LNCaP clone FGC (cell line): ENCODE data around the gene CIDEA.
"Not testable (repeated sequence)": the region's sequence is repeated elsewhere in the genome, so short reads cannot be mapped to it uniquely, and the experiment has no call there.

Source experiments
- DNase-seq: peaks from one replicate; pipeline ENCODE4 v3.0.0-alpha.2; 2011; ENCODE audit warnings: low read depth
- H3K4me3 ChIP-seq: 2 replicates; pipeline ENCODE4 v1.5.1; 2011; ENCODE audit warnings: mild to moderate bottlenecking, low read depth, low read length, control low read depth
- TF ChIP-seq, protein P1 (sequence below): IDR thresholded peaks from 2 replicates; pipeline ENCODE4 v1.5.1; 2012; ENCODE audit warnings: mild to moderate bottlenecking; ENCODE audit not compliant: control insufficient read depth, insufficient read depth; ENCODE audit errors: extremely low read depth

Gene CIDEA

DNA sequence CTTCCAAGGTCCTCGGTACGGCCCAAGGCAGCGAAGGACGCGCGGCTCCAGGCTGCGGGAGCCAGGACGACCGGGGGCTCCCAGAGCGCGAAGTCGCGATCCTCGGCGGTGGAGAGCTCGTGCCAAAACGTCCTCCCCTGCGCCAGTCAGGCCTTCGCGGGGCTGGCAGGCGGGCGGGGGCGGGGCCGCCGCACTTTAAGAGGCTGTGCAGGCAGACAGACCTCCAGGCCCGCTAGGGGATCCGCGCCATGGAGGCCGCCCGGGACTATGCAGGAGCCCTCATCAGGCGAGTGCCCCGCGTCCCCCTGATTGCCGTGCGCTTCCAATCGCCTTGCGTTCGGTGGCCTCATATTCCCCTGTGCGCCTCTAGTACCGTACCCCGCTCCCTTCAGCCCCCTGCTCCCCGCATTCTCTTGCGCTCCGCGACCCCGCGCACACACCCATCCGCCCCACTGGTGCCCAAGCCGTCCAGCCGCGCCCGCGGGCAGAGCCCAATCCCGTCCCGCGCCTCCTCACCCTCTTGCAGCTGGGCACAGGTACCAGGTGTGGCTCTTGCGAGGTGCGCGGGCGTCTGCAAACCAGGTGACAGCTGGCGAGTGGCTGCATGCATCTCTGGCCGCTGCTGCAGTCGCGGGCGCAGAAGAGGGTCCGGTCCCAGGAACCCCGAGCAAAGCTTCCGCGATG, at the start of gene CIDEA:
Gene CIDEA, plus strand, starts transcription at position 226 of the 684 bp plus-strand sequence. Its CDS starts 23 bp downstream, at position 249.
- TF ChIP-seq, protein P1, sequence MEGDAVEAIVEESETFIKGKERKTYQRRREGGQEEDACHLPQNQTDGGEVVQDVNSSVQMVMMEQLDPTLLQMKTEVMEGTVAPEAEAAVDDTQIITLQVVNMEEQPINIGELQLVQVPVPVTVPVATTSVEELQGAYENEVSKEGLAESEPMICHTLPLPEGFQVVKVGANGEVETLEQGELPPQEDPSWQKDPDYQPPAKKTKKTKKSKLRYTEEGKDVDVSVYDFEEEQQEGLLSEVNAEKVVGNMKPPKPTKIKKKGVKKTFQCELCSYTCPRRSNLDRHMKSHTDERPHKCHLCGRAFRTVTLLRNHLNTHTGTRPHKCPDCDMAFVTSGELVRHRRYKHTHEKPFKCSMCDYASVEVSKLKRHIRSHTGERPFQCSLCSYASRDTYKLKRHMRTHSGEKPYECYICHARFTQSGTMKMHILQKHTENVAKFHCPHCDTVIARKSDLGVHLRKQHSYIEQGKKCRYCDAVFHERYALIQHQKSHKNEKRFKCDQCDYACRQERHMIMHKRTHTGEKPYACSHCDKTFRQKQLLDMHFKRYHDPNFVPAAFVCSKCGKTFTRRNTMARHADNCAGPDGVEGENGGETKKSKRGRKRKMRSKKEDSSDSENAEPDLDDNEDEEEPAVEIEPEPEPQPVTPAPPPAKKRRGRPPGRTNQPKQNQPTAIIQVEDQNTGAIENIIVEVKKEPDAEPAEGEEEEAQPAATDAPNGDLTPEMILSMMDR = no peak
- no peak for DNase-seq
- H3K4me3 ChIP-seq = no peak within 1 kb of the TSS

- not testable (repeated sequence) for DNase-seq, H3K4me3 ChIP-seq
Observed at GRCh38 chr18:12208296-12209153, 45.6 kb upstream of the CIDEA start.

DNA sequence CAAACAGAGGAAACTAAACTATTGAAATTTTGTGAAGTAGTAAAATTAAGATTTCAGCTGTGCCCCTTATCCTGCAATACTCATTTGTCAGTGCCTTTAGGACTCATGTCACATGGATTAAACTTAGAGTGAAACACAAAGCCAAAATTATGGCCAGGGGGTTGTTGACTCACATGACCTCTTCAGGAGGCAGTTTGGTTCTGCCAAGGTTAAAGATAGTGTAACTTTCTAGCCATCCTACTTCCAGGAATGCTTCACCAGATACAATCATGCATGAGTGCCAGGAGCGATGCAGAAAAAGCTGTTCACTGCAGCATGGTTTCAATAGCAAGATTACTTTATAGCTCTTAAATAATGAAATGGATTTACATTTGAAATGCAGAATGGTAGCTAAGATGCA, 41.9 kb upstream of the CIDEA start:
- not testable (repeated sequence) for H3K4me3 ChIP-seq, DNase-seq

- not testable (repeated sequence) for DNase-seq, H3K4me3 ChIP-seq
Observed at GRCh38 chr18:12214296-12215005, 39.7 kb upstream of the CIDEA start.

- not testable (repeated sequence) for DNase-seq, H3K4me3 ChIP-seq
Observed at GRCh38 chr18:12216471-12216870, 37.7 kb upstream of the CIDEA start.

GRCh38 chr18:12218603-12219002, 35.6 kb upstream of the CIDEA start:
- not testable (repeated sequence) for DNase-seq, H3K4me3 ChIP-seq

GRCh38 chr18:12222041-12222440, 32.1 kb upstream of the CIDEA start:
- not testable (repeated sequence) for DNase-seq, H3K4me3 ChIP-seq

GRCh38 chr18:12223326-12223725, 30.8 kb upstream of the CIDEA start:
- not testable (repeated sequence) for H3K4me3 ChIP-seq, DNase-seq

- not testable (repeated sequence) for DNase-seq
Observed at GRCh38 chr18:12226807-12227206, 27.4 kb upstream of the CIDEA start.

GRCh38 chr18:12227399-12228186, 26.6 kb upstream of the CIDEA start:
- not testable (repeated sequence) for DNase-seq, H3K4me3 ChIP-seq

More at GRCh38 chr18:12226807-12227206, 27.4 kb upstream of the CIDEA start:
- not testable (repeated sequence) for H3K4me3 ChIP-seq

DNA sequence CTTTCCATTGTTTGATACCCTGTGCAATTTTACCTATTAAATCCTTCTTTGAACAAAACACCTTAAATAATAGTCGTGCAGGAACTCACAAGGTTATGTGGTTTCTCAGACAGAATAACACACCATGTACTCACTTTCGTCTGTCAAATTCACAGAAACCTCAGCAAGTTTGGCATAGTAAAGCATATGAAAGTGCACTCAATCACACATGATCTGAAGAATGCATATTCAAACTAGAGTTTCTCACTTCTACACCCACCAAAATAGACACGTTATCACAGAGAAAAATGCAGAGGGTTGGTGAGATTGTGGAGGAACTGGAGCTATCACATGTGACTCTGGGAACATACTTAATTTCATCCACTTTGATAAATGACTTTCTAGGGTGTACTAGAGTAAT, 25.9 kb upstream of the CIDEA start:
- not testable (repeated sequence) for DNase-seq

DNA sequence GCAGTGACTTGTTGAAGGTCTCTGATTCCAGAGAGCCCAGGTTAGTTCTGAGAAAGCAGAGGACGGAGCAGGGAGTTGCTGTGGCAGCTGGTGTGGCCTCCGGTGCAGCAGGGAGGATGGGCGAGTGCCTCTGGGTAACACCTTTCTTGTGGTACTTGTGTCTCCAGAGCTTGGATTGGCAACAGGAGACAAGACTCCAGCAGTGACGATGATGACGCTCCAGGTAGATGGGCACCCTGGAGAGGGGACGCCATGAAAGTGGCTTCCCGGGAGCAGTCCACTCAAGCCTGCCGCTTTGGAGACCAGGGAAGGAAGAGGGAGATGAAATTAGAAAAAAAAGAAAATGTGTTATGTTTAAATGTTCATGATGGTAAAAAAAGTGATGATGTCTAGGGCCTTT, 23.6 kb upstream of the CIDEA start:
- DNase-seq, H3K4me3 ChIP-seq: not testable (repeated sequence)

More for the DNA sequence above, 25.9 kb upstream of the CIDEA start:
- not testable (repeated sequence) for H3K4me3 ChIP-seq
